Fibroblast of lung (primary cell): ENCODE measurements around the gene SUN5. TPM values are rescaled to one million over a fixed set of nuclear protein-coding genes. Genes with fewer than 3 reads are reported as not detected.

Experiments
- DNase-seq, 2 donors: peaks; one replicate each; pipeline versions ENCODE4 v3.0.0 to v3.0.0-alpha.2; 2010; ENCODE audit warnings: low read depth in 2 of 2
- H2AFZ ChIP-seq: 2 replicates; pipeline ENCODE4 v1.5.1; 2012; ENCODE audit warnings: low read length, control low read depth, inconsistent platforms
- H3K27ac ChIP-seq: 2 replicates; pipeline ENCODE4 v1.5.1; 2011; ENCODE audit warnings: low read length, control low read depth; ENCODE audit not compliant: insufficient read depth
- H3K27me3 ChIP-seq: 2 replicates; pipeline ENCODE4 v1.5.1; 2011; ENCODE audit warnings: mild to moderate bottlenecking, low read length; ENCODE audit not compliant: control insufficient read depth, insufficient read depth
- H3K36me3 ChIP-seq: 2 replicates; pipeline ENCODE4 v1.5.1; 2011; ENCODE audit warnings: low read length; ENCODE audit not compliant: control insufficient read depth, insufficient read depth
- H3K4me1 ChIP-seq: 2 replicates; pipeline ENCODE4 v1.5.1; 2011; ENCODE audit warnings: low read length; ENCODE audit not compliant: control insufficient read depth, insufficient read depth; ENCODE audit errors: extremely low read depth
- H3K4me2 ChIP-seq: 2 replicates; pipeline ENCODE4 v1.5.1; 2011; ENCODE audit warnings: low read length, control low read depth; ENCODE audit not compliant: insufficient read depth; ENCODE audit errors: extremely low read depth
- H3K4me3 ChIP-seq, 4 experiments: fragments of 200-600 bp in 1 of 4; sonication (generic) in 1 of 4; replicated peaks in 1 of 4; 2 replicates each; pipeline ENCODE4 v1.5.1; 2011 to 2016; ENCODE audit warnings: low read length in 4 of 4, low read depth in 3 of 4, mild to moderate bottlenecking in 3 of 4, control low read depth in 2 of 4, inconsistent platforms in 1 of 4, mixed read lengths in 1 of 4; ENCODE audit not compliant: insufficient read depth in 1 of 4; ENCODE audit errors: control extremely low read depth in 1 of 4
- H3K79me2 ChIP-seq: 2 replicates; pipeline ENCODE4 v1.5.1; 2012; ENCODE audit warnings: mild to moderate bottlenecking, low read length, inconsistent platforms; ENCODE audit not compliant: control insufficient read depth, insufficient read depth
- H3K9ac ChIP-seq: 2 replicates; pipeline ENCODE4 v1.5.1; 2011; ENCODE audit warnings: mild to moderate bottlenecking, low read length, control low read depth; ENCODE audit not compliant: insufficient read depth
- H3K9me3 ChIP-seq: 2 replicates; pipeline ENCODE4 v1.5.1; 2012; ENCODE audit warnings: low read depth, low read length; ENCODE audit not compliant: control insufficient read depth, insufficient read depth
- H4K20me1 ChIP-seq: 2 replicates; pipeline ENCODE4 v1.5.1; 2011; ENCODE audit warnings: low read length; ENCODE audit not compliant: control insufficient read depth, insufficient read depth; ENCODE audit errors: extremely low read depth
- EZH2 ChIP-seq: IDR thresholded peaks from 2 replicates; pipeline ENCODE4 v1.5.1; 2012; ENCODE audit warnings: low read length, control low read depth, mild to moderate bottlenecking; ENCODE audit errors: missing control alignments
- polyA plus RNA-seq, 2 donors: library from polyadenylated mRNA; depleted of rRNA in 1 of 2; stranded (reverse) in 1 of 2; unstranded in 1 of 2; fragments of >200 nt; gene quantifications; 2 replicates each; pipeline ENCODE4 v1.2.1, GENCODE V29; 2011 to 2012; ENCODE audit warnings: missing spikeins in 1 of 2
- total RNA-seq: library from RNA; depleted of rRNA; stranded (reverse); fragments of >200 nt; gene quantifications from 2 replicates; pipeline ENCODE4 v1.2.1, GENCODE V29; 2014
- TF ChIP-seq, protein P1 (sequence below), 2 donors: IDR thresholded peaks in 1 of 2; conservative IDR thresholded peaks in 1 of 2; 1 replicate in 1 of 2; 2 replicates in 1 of 2; pipeline ENCODE4 v1.5.1; 2011 to 2012; ENCODE audit warnings: low read length in 2 of 2, control low read depth in 1 of 2, inconsistent platforms in 1 of 2, low read depth in 1 of 2, mild to moderate bottlenecking in 1 of 2

The SUN5 gene
- total and polyA plus RNA-seq, 2 donors (not counting 1 experiment from before 2014, with no cell fraction given) = not detected

DNA sequence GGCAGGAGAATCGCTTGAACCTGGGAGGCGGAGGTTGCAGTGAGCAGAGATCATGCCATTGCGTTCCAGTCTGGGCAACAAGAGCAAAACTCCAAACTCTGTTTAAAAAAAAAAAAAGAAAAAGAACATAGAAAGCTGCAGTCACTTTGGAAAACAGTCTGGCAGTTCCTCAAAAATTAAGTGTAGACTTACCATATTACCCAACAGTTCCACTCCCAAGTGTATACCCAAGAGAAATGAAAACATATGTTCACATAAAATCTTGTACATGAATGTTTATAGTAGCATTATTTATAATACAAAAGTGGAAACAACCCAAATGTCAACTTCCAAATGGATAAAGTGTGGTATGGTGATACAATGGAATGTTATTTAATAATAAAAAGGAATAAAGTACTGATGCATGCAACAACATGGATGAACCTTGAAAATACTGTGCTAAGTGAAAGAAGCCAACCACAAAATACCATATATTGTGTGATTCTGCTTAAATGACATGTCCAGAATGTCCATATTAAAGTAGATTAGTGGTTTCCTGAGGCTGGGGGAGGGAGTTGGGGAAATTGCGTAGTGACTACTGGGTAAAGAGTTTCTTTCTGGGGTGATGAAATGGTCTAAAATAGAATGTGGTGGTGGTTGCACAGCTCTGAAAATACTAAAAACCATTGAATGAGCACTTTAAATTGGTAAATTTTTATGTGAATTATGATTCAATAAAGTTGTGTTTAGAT lies 62.9 kb downstream of the SUN5 start:
- Histone ChIP-seq H3K79me2 (no peaks in the 10 kb centered on the region), H3K4me3 (no peak overlapping the region), H3K36me3 (no peaks in the 10 kb centered on the region), H3K4me1 (no peaks in the 10 kb centered on the region), H3K27ac (no peak overlapping the region), H4K20me1 (no peaks in the 10 kb centered on the region), H3K9me3 (no peaks in the 10 kb centered on the region), H3K27me3 (peaks cover 5% of the 10 kb centered on the region), H3K9ac (no peak overlapping the region), H2AFZ (no peak overlapping the region), H3K4me2 (no peak overlapping the region)
- no peak for TF ChIP-seq EZH2
- TF ChIP-seq, protein P1, sequence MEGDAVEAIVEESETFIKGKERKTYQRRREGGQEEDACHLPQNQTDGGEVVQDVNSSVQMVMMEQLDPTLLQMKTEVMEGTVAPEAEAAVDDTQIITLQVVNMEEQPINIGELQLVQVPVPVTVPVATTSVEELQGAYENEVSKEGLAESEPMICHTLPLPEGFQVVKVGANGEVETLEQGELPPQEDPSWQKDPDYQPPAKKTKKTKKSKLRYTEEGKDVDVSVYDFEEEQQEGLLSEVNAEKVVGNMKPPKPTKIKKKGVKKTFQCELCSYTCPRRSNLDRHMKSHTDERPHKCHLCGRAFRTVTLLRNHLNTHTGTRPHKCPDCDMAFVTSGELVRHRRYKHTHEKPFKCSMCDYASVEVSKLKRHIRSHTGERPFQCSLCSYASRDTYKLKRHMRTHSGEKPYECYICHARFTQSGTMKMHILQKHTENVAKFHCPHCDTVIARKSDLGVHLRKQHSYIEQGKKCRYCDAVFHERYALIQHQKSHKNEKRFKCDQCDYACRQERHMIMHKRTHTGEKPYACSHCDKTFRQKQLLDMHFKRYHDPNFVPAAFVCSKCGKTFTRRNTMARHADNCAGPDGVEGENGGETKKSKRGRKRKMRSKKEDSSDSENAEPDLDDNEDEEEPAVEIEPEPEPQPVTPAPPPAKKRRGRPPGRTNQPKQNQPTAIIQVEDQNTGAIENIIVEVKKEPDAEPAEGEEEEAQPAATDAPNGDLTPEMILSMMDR (conservative IDR thresholded peaks at IDR 0.05 in 1 of 2, IDR thresholded peaks at IDR 0.05 in 1 of 2; ENCODE audit: low read depth in 1 of 2, low read length in 2 of 2) = no peak
- peak in 1 of 2 donors; percentile 33 for DNase-seq

DNA sequence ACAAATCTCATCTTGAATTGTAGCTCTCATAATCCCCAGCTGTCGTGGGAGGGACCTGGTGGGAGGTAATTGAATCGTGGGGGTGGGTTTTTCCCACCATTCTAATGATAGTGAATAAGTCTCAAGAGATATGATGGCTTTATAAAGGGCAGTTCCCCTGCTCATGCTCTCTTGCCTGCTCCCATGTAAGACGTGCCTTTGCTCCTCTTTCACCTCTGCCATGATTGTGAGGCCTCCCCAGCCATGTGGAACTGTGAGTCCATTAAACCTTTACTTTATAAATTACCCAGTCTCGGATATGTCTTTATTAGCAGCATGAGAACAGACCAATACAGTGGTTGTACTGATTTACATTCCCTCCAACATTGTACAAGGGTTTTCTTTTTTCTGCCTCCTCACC lies 69.7 kb downstream of the SUN5 start:
- DNase-seq = no peak
- no peak overlapping the region for H2AFZ ChIP-seq

More for the DNA sequence above, 69.7 kb downstream of the SUN5 start:
- TF ChIP-seq EZH2 = no peak
- TF ChIP-seq, protein P1 (conservative IDR thresholded peaks at IDR 0.05 in 1 of 2, IDR thresholded peaks at IDR 0.05 in 1 of 2; ENCODE audit: low read depth in 1 of 2, low read length in 2 of 2) = no peak
- no peaks in the 10 kb centered on the region for H3K36me3 ChIP-seq
- no peak overlapping the region for H3K9ac ChIP-seq
- no peaks in the 10 kb centered on the region for H4K20me1 ChIP-seq
- H3K4me3 ChIP-seq = no peak overlapping the region
- no peak overlapping the region for H3K27ac ChIP-seq
- H3K4me1 ChIP-seq = no peaks in the 10 kb centered on the region
- no peaks in the 10 kb centered on the region for H3K79me2 ChIP-seq
- no peaks in the 10 kb centered on the region for H3K27me3 ChIP-seq
- no peaks in the 10 kb centered on the region for H3K9me3 ChIP-seq
- H3K4me2 ChIP-seq = no peak overlapping the region

Other genes starting within 250 kb of the SUN5 start
- 1.5 and 3.1 TPM in 2 replicates for gene DNMT3B, start 242.0 kb downstream of the SUN5 start, total RNA-seq
- gene DNMT3B, start 242.0 kb downstream of the SUN5 start, polyA plus RNA-seq = 1.1 and 1.6 TPM in 2 replicates
- 57.8 and 67.9 TPM in 2 replicates for gene MAPRE1, start 184.5 kb downstream of the SUN5 start, total RNA-seq
- 130 and 148 TPM in 2 replicates for gene MAPRE1, start 184.5 kb downstream of the SUN5 start, polyA plus RNA-seq
- under 0.01 and 0.26 TPM in 2 replicates for gene EFCAB8, start 145.5 kb downstream of the SUN5 start, total RNA-seq
- not detected in 2 replicates for gene EFCAB8, start 145.5 kb downstream of the SUN5 start, polyA plus RNA-seq
- not detected in 2 replicates for gene BPIFB2, start 3.3 kb upstream of the SUN5 start, total RNA-seq
- not detected in 2 replicates for gene BPIFB2, start 3.3 kb upstream of the SUN5 start, polyA plus RNA-seq
- gene BPIFB6, start 27.2 kb upstream of the SUN5 start, total RNA-seq = not detected in 2 replicates
- gene BPIFB6, start 27.2 kb upstream of the SUN5 start, polyA plus RNA-seq = not detected in 2 replicates
- not detected in 2 replicates for gene BPIFB3, start 49.5 kb upstream of the SUN5 start, total RNA-seq
- not detected in 2 replicates for gene BPIFB3, start 49.5 kb upstream of the SUN5 start, polyA plus RNA-seq
- gene BPIFB4, start 75.2 kb upstream of the SUN5 start, total RNA-seq = not detected in 2 replicates
- gene BPIFB4, start 75.2 kb upstream of the SUN5 start, polyA plus RNA-seq = not detected in 2 replicates
- gene BPIFA2, start 163.7 kb upstream of the SUN5 start, total RNA-seq = not detected in 2 replicates
- gene BPIFA2, start 163.7 kb upstream of the SUN5 start, polyA plus RNA-seq = not detected in 2 replicates
- not detected in 2 replicates for gene BPIFA3, start 212.9 kb upstream of the SUN5 start, total RNA-seq
- gene BPIFA3, start 212.9 kb upstream of the SUN5 start, polyA plus RNA-seq = not detected in 2 replicates
- gene BPIFA1, start 231.6 kb upstream of the SUN5 start, total RNA-seq = not detected in 2 replicates
- not detected in 2 replicates for gene BPIFA1, start 231.6 kb upstream of the SUN5 start, polyA plus RNA-seq